Loucy (cell line): Measurements from ENCODE around the gene ADAMTS2.

Experiments
- H2AFZ ChIP-seq: fragments of 200-600 bp; sonication (generic); 2 replicates; pipeline ENCODE4 v1.6.0; 2016; ENCODE audit warnings: antibody characterized with exemption, mild to moderate bottlenecking, low read length, moderate library complexity
- H3F3A ChIP-seq: fragments of 200-600 bp; 2 replicates; pipeline ENCODE4 v1.6.0; 2016; ENCODE audit warnings: antibody characterized with exemption, low read depth, mild to moderate bottlenecking
- H3K27me3 ChIP-seq: fragments of 200-600 bp; sonication (generic); 2 replicates; pipeline ENCODE4 v1.6.1; 2014; ENCODE audit warnings: low read length, mild to moderate bottlenecking; ENCODE audit not compliant: insufficient read depth, poor library complexity, severe bottlenecking
- H3K36me3 ChIP-seq: fragments of 200-600 bp; sonication (generic); 2 replicates; pipeline ENCODE4 v1.6.1; 2016; ENCODE audit warnings: low read length; ENCODE audit not compliant: insufficient read depth
- H3K4me1 ChIP-seq: fragments of 200-600 bp; sonication (generic); 2 replicates; pipeline ENCODE4 v1.5.1; 2014; ENCODE audit warnings: low read length, mild to moderate bottlenecking; ENCODE audit not compliant: insufficient read depth, poor library complexity, severe bottlenecking
- H3K4me2 ChIP-seq: fragments of 200-600 bp; sonication (generic); 2 replicates; pipeline ENCODE4 v1.6.0; 2014; ENCODE audit warnings: antibody characterized with exemption, low read length, low read depth, mild to moderate bottlenecking; ENCODE audit not compliant: poor library complexity, severe bottlenecking
- H3K4me3 ChIP-seq: fragments of 200-600 bp; sonication (generic); 2 replicates; pipeline ENCODE4 v1.5.1; 2014; ENCODE audit warnings: low read length, mild to moderate bottlenecking, mixed read lengths; ENCODE audit not compliant: poor library complexity, severe bottlenecking
- H3K79me2 ChIP-seq: fragments of 200-600 bp; sonication (generic); 2 replicates; pipeline ENCODE4 v1.6.1; 2014; ENCODE audit warnings: low read length; ENCODE audit not compliant: insufficient read depth
- H3K9ac ChIP-seq: fragments of 200-600 bp; sonication (generic); 2 replicates; pipeline ENCODE4 v1.6.0; 2014; ENCODE audit warnings: mild to moderate bottlenecking, low read depth, low read length, moderate library complexity; ENCODE audit not compliant: poor library complexity, severe bottlenecking
- H3K9me2 ChIP-seq: fragments of 200-600 bp; sonication (generic); replicated peaks from 2 replicates; pipeline ENCODE4 v1.6.1; 2016; ENCODE audit warnings: low read depth, low read length, mixed read lengths
- H3K9me3 ChIP-seq: fragments of 200-600 bp; sonication (generic); 2 replicates; pipeline ENCODE4 v1.6.1; 2014; ENCODE audit warnings: mild to moderate bottlenecking, antibody characterized with exemption, low read length, low read depth; ENCODE audit not compliant: insufficient read depth
- H4K20me1 ChIP-seq: fragments of 200-600 bp; sonication (generic); 2 replicates; pipeline ENCODE4 v1.6.0; 2014; ENCODE audit warnings: antibody characterized with exemption, low read length, mild to moderate bottlenecking; ENCODE audit not compliant: insufficient read depth, poor library complexity, severe bottlenecking
- CTCF ChIP-seq: fragments of 200-600 bp; sonication (generic); conservative IDR thresholded peaks from 2 replicates; pipeline ENCODE4 v1.5.1; 2014; ENCODE audit warnings: mild to moderate bottlenecking, antibody characterized with exemption, low read length
- EZH2phosphoT487 ChIP-seq: fragments of 200-600 bp; IDR thresholded peaks from 2 replicates; pipeline ENCODE4 v1.6.1; 2018; ENCODE audit warnings: antibody characterized with exemption, mild to moderate bottlenecking, moderate library complexity, borderline replicate concordance

The ADAMTS2 gene

GRCh38 chr5:179141867-179142266 lies 203.4 kb downstream of the ADAMTS2 start:
- Histone ChIP-seq H3K9ac (no peak overlapping the region), H3K4me1 (no peaks in the 10 kb centered on the region), H4K20me1 (no peaks in the 10 kb centered on the region), H3F3A (no peaks in the 10 kb centered on the region), H3K4me3 (no peak overlapping the region), H3K9me2 (no peaks in the 10 kb centered on the region), H2AFZ (no peak overlapping the region), H3K36me3 (no peaks in the 10 kb centered on the region), H3K27me3 (no peaks in the 10 kb centered on the region), H3K79me2 (no peaks in the 10 kb centered on the region), H3K9me3 (no peaks in the 10 kb centered on the region), H3K4me2 (no peak overlapping the region)
- TF ChIP-seq CTCF, result no peak

GRCh38 chr5:179140293-179140692 lies 205.0 kb downstream of the ADAMTS2 start:
- Histone ChIP-seq H3K9ac (no peak overlapping the region), H2AFZ (no peak overlapping the region), H3K4me3 (no peak overlapping the region), H3F3A (no peaks in the 10 kb centered on the region), H3K36me3 (no peaks in the 10 kb centered on the region), H3K9me2 (no peaks in the 10 kb centered on the region), H3K9me3 (no peaks in the 10 kb centered on the region), H3K79me2 (no peaks in the 10 kb centered on the region), H3K4me2 (no peak overlapping the region), H3K4me1 (no peaks in the 10 kb centered on the region), H4K20me1 (no peaks in the 10 kb centered on the region), H3K27me3 (no peaks in the 10 kb centered on the region)
- TF ChIP-seq CTCF (no peak), EZH2phosphoT487 (no peak)

- Histone ChIP-seq H3K36me3 (no peaks in the 10 kb centered on the region), H3K4me1 (no peaks in the 10 kb centered on the region), H2AFZ (no peak overlapping the region), H3K27me3 (no peaks in the 10 kb centered on the region), H3K9ac (no peak overlapping the region), H3K9me3 (no peaks in the 10 kb centered on the region), H3F3A (no peaks in the 10 kb centered on the region), H3K9me2 (no peaks in the 10 kb centered on the region), H3K79me2 (no peaks in the 10 kb centered on the region), H3K4me3 (no peak overlapping the region), H4K20me1 (no peaks in the 10 kb centered on the region), H3K4me2 (no peak overlapping the region)
- TF ChIP-seq CTCF, result no peak
- no peak for TF ChIP-seq EZH2phosphoT487
Measured at GRCh38 chr5:179139936-179140235, 205.4 kb downstream of the ADAMTS2 start.
